ENCODE results near the gene SLC12A6.

DNA sequence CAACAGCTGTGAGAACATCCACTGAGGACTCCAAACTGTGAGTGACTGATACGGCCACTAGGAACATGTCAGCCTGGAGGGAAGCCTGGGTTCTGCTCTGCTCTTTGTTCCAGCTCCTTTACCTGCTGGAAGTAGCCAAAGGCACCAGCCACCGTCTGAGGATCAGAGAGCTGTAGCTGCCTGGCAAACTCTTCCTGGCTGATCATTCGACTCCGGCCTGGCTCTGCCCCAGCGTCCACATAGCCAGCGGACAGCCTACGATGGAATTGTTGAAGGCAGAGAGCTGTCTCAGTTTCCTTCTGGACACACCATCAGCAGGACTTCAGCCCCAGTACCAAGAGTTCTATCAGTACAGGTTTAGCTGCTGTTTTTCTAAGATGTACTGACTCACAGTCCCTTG lies 23.7 kb upstream of the SLC12A6 start:
- no peak for TF ChIP-seq CTCF (IDR thresholded peaks at IDR 0.05)
- TF ChIP-seq POLR2AphosphoS5 (IDR thresholded peaks at IDR 0.05; ENCODE audit: low read depth, low read length) = no peak
- TF ChIP-seq, protein P1, sequence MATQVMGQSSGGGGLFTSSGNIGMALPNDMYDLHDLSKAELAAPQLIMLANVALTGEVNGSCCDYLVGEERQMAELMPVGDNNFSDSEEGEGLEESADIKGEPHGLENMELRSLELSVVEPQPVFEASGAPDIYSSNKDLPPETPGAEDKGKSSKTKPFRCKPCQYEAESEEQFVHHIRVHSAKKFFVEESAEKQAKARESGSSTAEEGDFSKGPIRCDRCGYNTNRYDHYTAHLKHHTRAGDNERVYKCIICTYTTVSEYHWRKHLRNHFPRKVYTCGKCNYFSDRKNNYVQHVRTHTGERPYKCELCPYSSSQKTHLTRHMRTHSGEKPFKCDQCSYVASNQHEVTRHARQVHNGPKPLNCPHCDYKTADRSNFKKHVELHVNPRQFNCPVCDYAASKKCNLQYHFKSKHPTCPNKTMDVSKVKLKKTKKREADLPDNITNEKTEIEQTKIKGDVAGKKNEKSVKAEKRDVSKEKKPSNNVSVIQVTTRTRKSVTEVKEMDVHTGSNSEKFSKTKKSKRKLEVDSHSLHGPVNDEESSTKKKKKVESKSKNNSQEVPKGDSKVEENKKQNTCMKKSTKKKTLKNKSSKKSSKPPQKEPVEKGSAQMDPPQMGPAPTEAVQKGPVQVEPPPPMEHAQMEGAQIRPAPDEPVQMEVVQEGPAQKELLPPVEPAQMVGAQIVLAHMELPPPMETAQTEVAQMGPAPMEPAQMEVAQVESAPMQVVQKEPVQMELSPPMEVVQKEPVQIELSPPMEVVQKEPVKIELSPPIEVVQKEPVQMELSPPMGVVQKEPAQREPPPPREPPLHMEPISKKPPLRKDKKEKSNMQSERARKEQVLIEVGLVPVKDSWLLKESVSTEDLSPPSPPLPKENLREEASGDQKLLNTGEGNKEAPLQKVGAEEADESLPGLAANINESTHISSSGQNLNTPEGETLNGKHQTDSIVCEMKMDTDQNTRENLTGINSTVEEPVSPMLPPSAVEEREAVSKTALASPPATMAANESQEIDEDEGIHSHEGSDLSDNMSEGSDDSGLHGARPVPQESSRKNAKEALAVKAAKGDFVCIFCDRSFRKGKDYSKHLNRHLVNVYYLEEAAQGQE (IDR thresholded peaks at IDR 0.05; ENCODE audit: insufficient read depth in 1 of 2, low read depth in 2 of 2, low read length in 1 of 2) = no peak
- TF ChIP-seq TCF7L2 (IDR thresholded peaks at IDR 0.05; ENCODE audit: low read depth, low read length) = no peak
- no peak for TF ChIP-seq SIN3A (IDR thresholded peaks at IDR 0.05; ENCODE audit: borderline replicate concordance, insufficient read depth, low read depth, low read length)

All from Panc1 (cell line).